H9 (cell line): ENCODE data around the gene HIGD2A. TPM values are rescaled to one million over a fixed set of nuclear protein-coding genes. Genes with fewer than 3 reads are reported as not detected.

Experiments used
- DNase-seq: peaks from one replicate; pipeline ENCODE4 v3.0.0-alpha.2; 2017
- H2AFZ ChIP-seq: one replicate; pipeline ENCODE4 v1.6.1; 2013; ENCODE audit warnings: mild to moderate bottlenecking, low read length, control low read depth, moderate library complexity
- H2AK5ac ChIP-seq: 2 replicates; pipeline ENCODE4 v1.6.1; 2013; ENCODE audit warnings: low read length, control low read depth, mixed read lengths; ENCODE audit not compliant: insufficient read length
- H2BK120ac ChIP-seq: one replicate; pipeline ENCODE4 v1.6.1; 2013; ENCODE audit warnings: low read depth, mild to moderate bottlenecking, low read length, control low read depth, inconsistent platforms; ENCODE audit not compliant: poor library complexity, severe bottlenecking
- H2BK12ac ChIP-seq: 2 replicates; pipeline ENCODE4 v1.6.1; 2013; ENCODE audit warnings: low read length, control low read depth, mixed read lengths, low read depth; ENCODE audit not compliant: insufficient read length
- H2BK15ac ChIP-seq: 2 replicates; pipeline ENCODE4 v1.6.1; 2013; ENCODE audit warnings: low read depth, low read length, control low read depth
- H2BK20ac ChIP-seq: one replicate; pipeline ENCODE4 v1.6.1; 2013; ENCODE audit warnings: low read depth, mild to moderate bottlenecking, low read length, control low read depth, inconsistent platforms; ENCODE audit not compliant: poor library complexity, severe bottlenecking
- H2BK5ac ChIP-seq: 2 replicates; pipeline ENCODE4 v1.6.1; 2013; ENCODE audit warnings: low read length, control low read depth, mixed read lengths; ENCODE audit not compliant: insufficient read length
- H3K14ac ChIP-seq: 2 replicates; pipeline ENCODE4 v1.6.1; 2013; ENCODE audit warnings: low read length, control low read depth; ENCODE audit not compliant: insufficient read depth
- H3K18ac ChIP-seq: 2 replicates; pipeline ENCODE4 v1.6.1; 2013; ENCODE audit warnings: low read depth, mild to moderate bottlenecking, mixed read lengths, low read length, control low read depth; ENCODE audit not compliant: insufficient read length
- H3K23ac ChIP-seq: 2 replicates; pipeline ENCODE4 v1.6.1; 2013; ENCODE audit warnings: low read length, control low read depth, mixed read lengths, low read depth; ENCODE audit not compliant: insufficient read length
- H3K23me2 ChIP-seq: 2 replicates; pipeline ENCODE4 v1.6.1; 2013; ENCODE audit warnings: low read depth, mild to moderate bottlenecking, mixed read lengths, low read length, control low read depth; ENCODE audit not compliant: insufficient read length, poor library complexity, severe bottlenecking
- H3K27ac ChIP-seq: 2 replicates; pipeline ENCODE4 v1.5.1; 2013; ENCODE audit warnings: low read length, control low read depth, mixed read lengths, low read depth; ENCODE audit not compliant: insufficient read length
- H3K27me3 ChIP-seq: 2 replicates; pipeline ENCODE4 v1.6.1; 2013; ENCODE audit warnings: low read length, control low read depth, inconsistent platforms; ENCODE audit not compliant: insufficient read depth
- H3K4ac ChIP-seq: 2 replicates; pipeline ENCODE4 v1.6.1; 2013; ENCODE audit warnings: low read depth, mild to moderate bottlenecking, control low read depth, inconsistent platforms, low read length, moderate library complexity
- H3K4me1 ChIP-seq: 2 replicates; pipeline ENCODE4 v1.6.1; 2013; ENCODE audit warnings: low read length, control low read depth, inconsistent platforms; ENCODE audit not compliant: insufficient read depth
- H3K4me2 ChIP-seq: 2 replicates; pipeline ENCODE4 v1.6.1; 2013; ENCODE audit warnings: low read length, control low read depth, mixed read lengths; ENCODE audit not compliant: insufficient read length, insufficient read depth
- H3K56ac ChIP-seq: 2 replicates; pipeline ENCODE4 v1.6.1; 2013; ENCODE audit warnings: low read depth, mild to moderate bottlenecking, mixed read lengths, low read length, control low read depth; ENCODE audit not compliant: insufficient read length
- H3K79me1 ChIP-seq: 2 replicates; pipeline ENCODE4 v1.6.1; 2013; ENCODE audit warnings: low read depth, mild to moderate bottlenecking, moderate library complexity, low read length, control low read depth, inconsistent platforms; ENCODE audit not compliant: insufficient read depth, poor library complexity, severe bottlenecking
- H3K79me2 ChIP-seq: 2 replicates; pipeline ENCODE4 v1.6.1; 2013; ENCODE audit warnings: low read length, control low read depth, inconsistent platforms; ENCODE audit not compliant: insufficient read depth
- H3K9ac ChIP-seq: 2 replicates; pipeline ENCODE4 v1.6.1; 2013; ENCODE audit warnings: low read length, control low read depth, mixed read lengths; ENCODE audit not compliant: insufficient read length; ENCODE audit errors: extremely low read depth
- H3K9me3 ChIP-seq: one replicate; pipeline ENCODE4 v1.6.1; 2013; ENCODE audit warnings: low read depth, low read length, inconsistent platforms; ENCODE audit not compliant: control insufficient read depth
- H3T11ph ChIP-seq: one replicate; pipeline ENCODE4 v1.6.1; 2013; ENCODE audit warnings: mild to moderate bottlenecking, low read length, control low read depth, inconsistent platforms
- H4K20me1 ChIP-seq: one replicate; pipeline ENCODE4 v1.6.1; 2013; ENCODE audit not compliant: control insufficient read depth, insufficient read length, insufficient read depth
- H4K5ac ChIP-seq: 2 replicates; pipeline ENCODE4 v1.6.1; 2013; ENCODE audit warnings: low read depth, mild to moderate bottlenecking, mixed read lengths, low read length, control low read depth; ENCODE audit not compliant: insufficient read length
- H4K8ac ChIP-seq: replicated peaks from 2 replicates; pipeline ENCODE4 v1.6.1; 2013; ENCODE audit warnings: low read length, control low read depth, mixed read lengths, low read depth; ENCODE audit not compliant: insufficient read length
- H4K91ac ChIP-seq: 2 replicates; pipeline ENCODE4 v1.6.1; 2013; ENCODE audit warnings: low read depth, mild to moderate bottlenecking, moderate library complexity, mixed read lengths, low read length, control low read depth; ENCODE audit not compliant: insufficient read length
- H3K27ac Mint-ChIP-seq, 3 experiments: 2 replicates in 2 of 3; 3 replicates in 1 of 3; pipeline ENCODE4 v1.8.0; 2020 to 2021; ENCODE audit warnings: mixed read lengths in 3 of 3, mild to moderate bottlenecking in 1 of 3, moderate library complexity in 1 of 3
- H3K27me3 Mint-ChIP-seq: 2 replicates; pipeline ENCODE4 v1.8.0; 2021; ENCODE audit warnings: low read depth, mild to moderate bottlenecking, moderate library complexity, mixed read lengths
- H3K36me3 Mint-ChIP-seq, 3 experiments: 2 replicates in 2 of 3; 3 replicates in 1 of 3; pipeline ENCODE4 v1.8.0; 2020 to 2021; ENCODE audit warnings: low read depth in 3 of 3, mixed read lengths in 3 of 3; ENCODE audit not compliant: insufficient read depth in 1 of 3
- H3K4me1 Mint-ChIP-seq, 2 experiments: 2 replicates each; pipeline ENCODE4 v1.8.0; 2020; ENCODE audit warnings: mixed read lengths in 2 of 2
- H3K4me3 Mint-ChIP-seq, 2 experiments: 2 replicates in 1 of 2; 3 replicates in 1 of 2; pipeline ENCODE4 v1.8.0; 2020 to 2021; ENCODE audit warnings: mild to moderate bottlenecking in 2 of 2, mixed read lengths in 2 of 2, moderate library complexity in 1 of 2
- H3K9me3 Mint-ChIP-seq, 2 experiments: 2 replicates in 1 of 2; 3 replicates in 1 of 2; pipeline ENCODE4 v1.8.0; 2020; ENCODE audit warnings: mild to moderate bottlenecking in 2 of 2, mixed read lengths in 2 of 2, moderate library complexity in 1 of 2
- CTCF ChIP-seq: fragments of 200-600 bp; sonication (generic); conservative IDR thresholded peaks from 3 replicates; pipeline ENCODE4 v1.8.0; 2021; ENCODE audit warnings: antibody characterized with exemption, mild to moderate bottlenecking
- WGBS: extraction: QIAGEN DNeasy Blood & Tissue Kit; methylation state at CpG from one replicate; pipeline ENCODE4 v1.1.7; 2013; ENCODE audit warnings: missing lambda C conversion rate, low lambda C conversion rate, mixed read lengths; ENCODE audit not compliant: insufficient read length; ENCODE audit errors: extremely low coverage; 5-methylcytosine and 5-hydroxymethylcytosine counted together
- total RNA-seq: library from RNA; stranded (reverse); gene quantifications from 2 replicates; pipeline ENCODE4 v1.2.1, GENCODE V29; 2021

Gene HIGD2A
- total RNA-seq, 1 experiment from 2014 or later: 92.3 TPM

GRCh38 chr5:176424181-176424580 is 35.6 kb downstream of the HIGD2A start:
- H4K8ac ChIP-seq: no peak overlapping the region
- no peak overlapping the region for H2BK15ac ChIP-seq
- Mint-ChIP-seq H3K27me3 (peaks cover 9% of the 10 kb centered on the region), H3K9me3 (peaks cover 50 to 55% of the 10 kb centered on the region in 2 experiments), H3K4me1 (no peaks in the 10 kb centered on the region; a peak in 1 of 4 replicates), H3K36me3 (peaks cover 4 to 28% (median 23%) of the 10 kb centered on the region in 3 experiments; a peak in 6 of 7 replicates), H3K27ac (no peak overlapping the region), H3K4me3 (no peak overlapping the region)
- no peak overlapping the region for H3K27ac ChIP-seq
- H3K14ac ChIP-seq: no peak overlapping the region
- H2AK5ac ChIP-seq: no peak overlapping the region
- H3K18ac ChIP-seq: no peak overlapping the region
- no peaks in the 10 kb centered on the region for H3K9me3 ChIP-seq
- WGBS: no CpG with 5 or more reads among the region's 3 CpGs
- H4K5ac ChIP-seq: no peak overlapping the region
- no peaks in the 10 kb centered on the region for H4K20me1 ChIP-seq
- no peaks in the 10 kb centered on the region for H3K27me3 ChIP-seq
- no peak overlapping the region for H3K56ac ChIP-seq
- no peak overlapping the region for H2BK5ac ChIP-seq
- no peak overlapping the region for H2AFZ ChIP-seq
- no peak overlapping the region for H2BK20ac ChIP-seq
- DNase-seq: no peak
- no peaks in the 10 kb centered on the region for H3K79me2 ChIP-seq
- H2BK120ac ChIP-seq: no peak overlapping the region
- H3K79me1 ChIP-seq: no peaks in the 10 kb centered on the region
- TF ChIP-seq CTCF: no peak
- no peak overlapping the region for H3T11ph ChIP-seq
- no peak overlapping the region for H3K9ac ChIP-seq
- no peak overlapping the region for H4K91ac ChIP-seq
- H3K23ac ChIP-seq: no peak overlapping the region
- H3K4me2 ChIP-seq: no peak overlapping the region
- no peaks in the 10 kb centered on the region for H3K23me2 ChIP-seq
- H2BK12ac ChIP-seq: no peak overlapping the region
- no peaks in the 10 kb centered on the region for H3K4me1 ChIP-seq
- no peak overlapping the region for H3K4ac ChIP-seq
